Motor neuron (in vitro differentiated cells): Measurements from ENCODE around the gene CLASP1. TPM values are rescaled to one million over a fixed set of nuclear protein-coding genes. Genes with fewer than 3 reads are reported as not detected.

ENCODE experiments used
- ATAC-seq, 8 experiments: fragments of 200-7000 bp; cut with Tn5 transposase; replicated peaks in 6 of 8; 2 replicates each; pipeline ENCODE4 v1.8.0; 2021; ENCODE audit warnings: mild to moderate bottlenecking in 8 of 8, moderate library complexity in 8 of 8
- H3K27ac ChIP-seq, 2 donors: fragments of 250-450 bp; sonication (Bioruptor Pico); 2 replicates each; pipeline ENCODE4 v1.9.0; 2021; ENCODE audit warnings: antibody characterized with exemption in 2 of 2, mild to moderate bottlenecking in 2 of 2, moderate library complexity in 1 of 2
- H3K4me1 ChIP-seq, 2 donors: fragments of 250-450 bp; sonication (Bioruptor Pico); replicated peaks in 1 of 2; 2 replicates each; pipeline ENCODE4 v1.6.1; 2021; ENCODE audit warnings: antibody characterized with exemption in 2 of 2, mild to moderate bottlenecking in 2 of 2, moderate library complexity in 1 of 2
- H3K4me3 ChIP-seq, 5 donors: fragments of 250-450 bp; sonication (Bioruptor Pico); 2 replicates each; pipeline ENCODE4 v1.9.0; 2021; ENCODE audit warnings: antibody characterized with exemption in 5 of 5, mild to moderate bottlenecking in 5 of 5, moderate library complexity in 4 of 5
- WGBS, 10 experiments: fragments of 450-650 bp; shearing (Covaris generic); methylation state at CpG; one replicate each; pipeline ENCODE4 v1.0.0; 2022; 5-methylcytosine and 5-hydroxymethylcytosine counted together
- in situ Hi-C, 9 experiments: fragments of 400-800 bp; cut with MboI; loops; one replicate each; pipeline ENCODE4 v1.15.0; 2021; ENCODE audit warnings: low sequenced_read_pairs in 9 of 9, low pct_unique_long_range_greater_than_20kb in 2 of 9; ENCODE audit not compliant: unreplicated experiment in 9 of 9
- total RNA-seq, 8 experiments: library from RNA; unstranded; fragments of 300-600 nt; gene quantifications; 2 replicates each; pipeline versions ENCODE4 v1.2.3 to v1.2.4, GENCODE V29; 2022

CLASP1 gene
- total RNA-seq, 8 experiments from 2014 or later: 36.3 to 66.7 (median 54.6) TPM

DNA sequence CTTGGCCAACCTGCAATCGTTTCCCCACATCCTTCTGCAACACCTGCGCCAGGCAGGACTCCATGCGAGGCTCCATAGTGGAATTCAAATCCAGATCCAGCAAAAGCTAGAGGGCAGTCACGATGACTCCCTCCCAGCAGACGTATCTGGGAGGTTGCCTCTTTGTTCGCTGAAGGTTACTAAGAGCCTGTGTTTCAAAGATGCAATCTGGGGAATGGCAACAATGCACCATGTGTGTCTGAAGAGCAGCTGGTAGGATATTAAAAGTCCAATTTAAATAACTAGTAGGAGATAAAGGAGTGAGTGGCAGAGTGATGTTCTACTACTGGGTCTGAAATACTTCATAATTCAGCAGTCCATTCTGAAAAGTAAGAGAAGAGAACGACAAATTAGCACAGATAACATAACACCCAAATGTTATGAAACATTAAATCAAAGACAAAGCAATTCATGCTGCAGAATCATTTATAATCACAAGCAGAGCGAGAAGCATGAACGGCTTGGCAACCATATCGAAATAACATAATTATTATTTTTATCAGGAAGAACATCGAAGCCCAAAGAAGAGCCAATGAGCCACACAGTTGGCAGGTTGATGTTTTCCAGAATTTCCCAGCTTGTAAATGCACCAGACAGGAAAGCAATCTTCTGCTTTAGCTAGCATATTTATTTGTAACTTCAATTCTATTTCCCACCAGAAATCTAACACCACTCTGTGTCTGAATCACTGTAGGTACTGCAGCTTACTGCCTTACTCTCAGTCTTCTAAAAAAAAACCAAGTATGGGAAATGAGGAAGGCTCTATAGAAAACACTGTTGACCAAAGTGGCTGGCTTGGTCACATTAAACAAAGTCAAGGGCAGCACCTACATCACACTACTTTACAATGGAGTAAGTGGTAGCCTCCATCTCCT is 43.2 kb downstream of the CLASP1 start:
- ATAC-seq: peak in 1 of 8 experiments; percentile 65
- 39 to 100% (median 89%) methylated on average over 1 to 11 of the region's 11 CpGs for WGBS, 10 experiments
- no peak overlapping the region for H3K27ac ChIP-seq
- no peak overlapping the region for H3K4me3 ChIP-seq
- in situ Hi-C loops: loop anchor here in 1 of 9 experiments (25.0 kb wide), 1 partner anchor 106 kb away; no protein-coding TSS in a partner anchor
- no peaks in the 10 kb centered on the region for H3K4me1 ChIP-seq

DNA sequence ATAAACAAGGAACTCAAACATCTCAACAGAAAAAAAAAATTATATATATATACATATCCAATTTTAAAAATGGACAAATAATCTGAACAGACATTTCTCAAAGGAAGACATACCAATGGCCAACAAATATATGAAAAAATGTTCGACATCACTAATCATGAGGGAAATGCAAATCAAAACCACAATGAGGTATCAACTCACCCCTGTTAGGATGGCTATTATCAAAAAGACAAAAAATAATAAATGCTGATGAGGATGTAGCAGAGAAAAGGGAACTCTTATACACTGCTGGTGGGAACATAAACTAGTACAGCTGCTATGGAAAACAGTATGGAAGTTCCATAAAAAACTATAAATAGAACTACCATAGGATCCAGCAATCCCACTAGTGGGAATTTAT is 46.1 kb downstream of the CLASP1 start:
- in situ Hi-C loops: loop anchor here in 1 of 9 experiments (25.0 kb wide), 1 partner anchor 109 kb away; no protein-coding TSS in a partner anchor
- Histone ChIP-seq H3K4me1 (peaks cover 0 to 1% of the 10 kb centered on the region in 2 donors), H3K4me3 (no peak overlapping the region), H3K27ac (no peak overlapping the region)
- 85 to 100% (median 100%) methylated on average over 1 of the region's 1 CpG; no CpG with 5 or more reads in 1 of the 10 experiments for WGBS, 10 experiments
- ATAC-seq: no peak

DNA sequence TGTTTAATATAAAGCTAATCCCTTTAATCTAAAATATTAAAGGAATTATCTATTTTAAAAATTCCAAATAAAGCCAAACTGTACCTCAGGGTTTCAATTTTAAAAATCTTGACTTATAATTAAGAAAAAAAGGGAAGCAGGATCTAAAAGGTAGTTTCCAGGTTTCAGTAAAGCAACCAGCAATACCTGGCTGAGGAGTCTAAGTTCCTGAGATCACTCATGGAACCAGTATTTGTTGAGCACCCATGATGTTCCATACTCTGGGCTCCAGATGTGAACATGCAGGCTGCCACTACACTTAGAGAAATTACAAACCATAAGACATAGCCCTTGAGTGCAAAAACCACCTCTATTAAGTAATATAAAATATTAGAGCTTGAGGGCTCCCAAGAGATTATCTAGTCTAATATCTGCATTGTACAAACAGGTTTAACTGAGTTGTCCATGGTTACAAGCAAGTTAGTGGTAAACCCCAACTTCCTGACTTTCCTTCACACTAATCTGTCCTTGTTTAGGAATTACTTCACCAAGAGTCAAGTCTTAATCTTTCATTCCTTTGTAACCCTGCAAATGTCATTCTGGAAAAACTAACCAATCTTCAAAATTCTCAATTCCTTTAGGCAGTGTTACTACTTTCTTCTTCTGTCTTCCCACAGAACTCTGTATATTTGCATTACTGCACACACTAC is 49.2 kb downstream of the CLASP1 start:
- ATAC-seq: no peak
- Histone ChIP-seq H3K4me1 (peaks cover 2 to 19% of the 10 kb centered on the region in 2 donors), H3K4me3 (no peak overlapping the region), H3K27ac (no peak overlapping the region)
- in situ Hi-C loops: loop anchor here in 1 of 9 experiments (25.0 kb wide), 1 partner anchor 112 kb away; no protein-coding TSS in a partner anchor

DNA sequence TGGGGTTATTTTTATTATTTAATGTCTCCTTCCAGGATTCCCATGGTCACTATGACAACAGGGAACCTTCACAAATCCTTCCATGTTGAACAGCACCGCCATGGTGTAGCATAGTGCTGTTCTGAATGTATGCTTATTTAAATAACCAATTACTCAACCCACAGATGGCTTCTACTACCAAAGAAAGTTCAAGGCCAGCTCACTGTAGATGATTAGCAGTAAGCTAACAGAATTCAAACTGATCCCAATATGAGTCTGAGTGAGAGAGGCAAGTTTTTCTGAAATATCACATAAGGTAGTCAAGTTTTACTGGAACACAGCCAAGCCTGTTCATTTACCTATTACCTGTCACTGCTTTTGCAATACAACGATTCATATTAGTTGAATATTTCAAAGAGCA is 51.2 kb downstream of the CLASP1 start:
- Histone ChIP-seq H3K4me1 (peaks cover 2 to 21% of the 10 kb centered on the region in 2 donors), H3K4me3 (no peak overlapping the region), H3K27ac (no peak overlapping the region)
- WGBS, 10 experiments: 80 to 100% (median 93%) methylated on average over 1 to 2 of the region's 2 CpGs; no CpG with 5 or more reads in 2 of the 10 experiments
- in situ Hi-C loops: no loop called here
- ATAC-seq: no peak

DNA sequence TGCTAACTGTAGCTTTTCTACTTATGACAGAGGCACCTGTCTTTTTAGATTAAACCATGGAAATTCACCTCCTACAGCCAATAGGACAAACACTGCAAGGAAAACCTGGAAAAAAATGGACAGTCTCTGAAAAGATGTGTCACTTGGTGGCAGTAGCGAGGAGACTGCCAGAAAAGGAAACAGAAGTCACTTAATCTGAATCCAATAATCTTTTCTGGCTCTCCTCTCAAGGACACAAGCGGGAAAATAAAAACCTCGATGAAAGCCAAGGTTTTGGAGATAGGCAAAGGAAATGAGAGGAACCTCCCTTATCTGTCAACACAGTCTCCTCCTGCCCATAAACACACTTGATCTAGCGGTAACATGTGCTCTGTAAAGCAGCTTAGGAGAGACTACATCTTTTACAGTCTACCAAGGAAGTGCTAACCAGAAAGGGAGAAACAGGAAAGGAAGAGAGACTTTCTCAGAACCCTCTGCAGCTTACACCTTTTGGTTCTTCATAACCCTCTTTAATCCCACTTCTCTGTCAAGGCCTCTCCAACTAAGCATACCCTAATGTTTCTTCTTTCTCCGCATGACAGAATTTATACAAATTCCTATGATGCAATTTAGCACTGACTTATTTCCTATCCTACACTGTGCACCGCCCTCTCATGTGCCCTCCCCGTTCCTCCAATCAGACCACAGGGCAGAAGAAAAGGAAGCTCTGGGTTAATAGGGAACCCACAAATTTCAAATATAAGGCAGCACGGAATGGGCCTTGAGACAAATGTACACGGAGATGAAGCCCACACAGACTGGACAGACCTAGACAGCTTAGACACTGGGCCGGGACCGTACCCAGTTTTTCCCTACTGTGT is 52.8 kb downstream of the CLASP1 start:
- peak overlapping the region in 1 of 2 donors; percentile 69 for H3K27ac ChIP-seq
- ATAC-seq: peak; percentile 43 to 95 (median 76)
- no peak overlapping the region for H3K4me3 ChIP-seq
- H3K4me1 ChIP-seq: peaks cover 2 to 21% of the 10 kb centered on the region in 2 donors
- in situ Hi-C loops: no loop called here
- 20 to 81% (median 53%) methylated on average over 2 to 9 of the region's 11 CpGs for WGBS, 10 experiments

DNA sequence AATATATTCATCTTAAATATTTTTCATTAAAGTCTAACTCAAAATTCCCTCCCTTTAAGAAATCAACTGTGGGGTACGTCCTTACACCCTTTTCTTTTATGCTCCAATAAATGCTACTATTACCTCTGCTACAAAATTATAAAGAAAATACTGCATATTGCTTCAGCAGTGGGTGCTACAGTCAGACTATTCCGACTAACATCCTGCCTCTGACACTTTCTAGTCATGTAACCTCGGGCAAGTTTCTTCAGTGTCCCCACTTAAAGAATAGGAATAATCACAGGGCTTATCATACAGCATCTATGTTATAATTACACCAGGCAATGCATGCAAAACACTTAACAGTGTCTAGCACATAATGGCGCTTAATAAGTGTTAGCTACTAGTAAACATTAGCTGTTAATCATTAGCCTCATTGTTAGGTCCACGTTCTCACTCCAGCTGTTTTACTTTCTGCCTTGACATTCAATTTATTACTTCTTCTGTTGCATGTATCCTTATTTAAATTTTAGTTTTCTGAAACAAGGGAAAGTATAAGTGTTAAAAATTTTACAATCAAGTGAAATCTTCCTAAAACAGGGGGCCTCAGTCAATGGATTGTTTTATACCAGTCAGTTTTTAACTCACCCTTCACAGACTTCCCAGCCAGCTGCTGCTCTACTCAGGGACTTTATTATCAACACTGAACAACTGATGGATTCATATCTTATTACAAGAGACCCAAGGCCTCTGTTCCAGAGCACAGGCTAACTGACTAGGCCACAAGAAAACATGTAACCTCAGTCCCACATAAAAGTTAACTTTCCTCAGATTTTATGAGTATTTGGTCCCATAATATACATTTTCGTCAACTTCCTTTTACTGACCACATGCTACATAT is 54.0 kb downstream of the CLASP1 start:
- in situ Hi-C loops: no loop called here

DNA sequence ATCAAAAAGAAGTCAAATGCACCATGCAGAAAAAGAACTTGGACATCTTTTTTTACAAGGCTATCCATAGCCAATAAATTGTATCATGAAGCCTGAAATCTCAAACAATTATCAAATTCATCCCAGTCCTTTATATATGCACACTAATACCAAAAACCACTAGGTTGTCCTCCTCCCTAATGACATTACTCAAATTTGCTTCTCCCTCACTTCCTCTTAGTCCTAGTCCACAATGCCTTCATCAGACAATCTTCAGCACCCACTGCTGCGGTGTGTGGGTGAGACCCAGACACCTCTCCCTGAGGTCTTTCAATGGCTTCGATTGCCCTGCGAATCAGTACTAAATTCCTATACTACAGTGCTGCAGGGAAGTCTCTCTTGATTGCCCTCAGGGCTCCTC is 58.1 kb downstream of the CLASP1 start:
- in situ Hi-C loops: no loop called here
- peaks cover 0 to 10% of the 10 kb centered on the region in 2 donors for H3K4me1 ChIP-seq
- 82 to 100% (median 100%) methylated on average over 1 to 3 of the region's 3 CpGs; no CpG with 5 or more reads in 4 of the 10 experiments for WGBS, 10 experiments
- no peak overlapping the region for H3K4me3 ChIP-seq
- no peak for ATAC-seq
- no peak overlapping the region for H3K27ac ChIP-seq

More for the DNA sequence above, 54.0 kb downstream of the CLASP1 start:
- Histone ChIP-seq H3K27ac (no peak overlapping the region), H3K4me1 (peaks cover 2 to 21% of the 10 kb centered on the region in 2 donors), H3K4me3 (no peak overlapping the region)
- no peak for ATAC-seq
- WGBS, 10 experiments: 45 to 88% (median 70%) methylated on average over 2 to 6 of the region's 6 CpGs

DNA sequence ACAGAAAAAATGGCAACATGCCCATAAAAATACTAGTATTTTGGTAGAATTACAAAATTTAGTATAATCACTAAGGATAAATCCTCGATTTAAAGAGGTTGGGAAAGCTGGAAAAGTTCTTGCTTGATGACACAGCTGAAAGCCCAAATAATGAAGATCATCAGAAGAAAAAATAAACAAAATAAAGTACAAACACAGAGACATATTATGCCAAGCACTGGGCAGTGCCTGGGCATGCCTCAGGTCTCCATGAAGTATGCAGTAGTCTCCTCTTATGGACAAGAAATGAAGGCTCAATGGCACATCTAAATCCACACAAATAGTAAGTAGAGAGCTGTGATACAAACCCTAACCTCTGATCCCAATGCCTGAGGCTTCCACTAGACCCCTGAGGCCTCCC is 60.9 kb downstream of the CLASP1 start:
- no peak overlapping the region for H3K4me3 ChIP-seq
- no peaks in the 10 kb centered on the region for H3K4me1 ChIP-seq
- in situ Hi-C loops: no loop called here
- 18 to 100% (median 75%) methylated on average over 1 of the region's 1 CpG; no CpG with 5 or more reads in 3 of the 10 experiments for WGBS, 10 experiments
- H3K27ac ChIP-seq: no peak overlapping the region
- no peak for ATAC-seq

DNA sequence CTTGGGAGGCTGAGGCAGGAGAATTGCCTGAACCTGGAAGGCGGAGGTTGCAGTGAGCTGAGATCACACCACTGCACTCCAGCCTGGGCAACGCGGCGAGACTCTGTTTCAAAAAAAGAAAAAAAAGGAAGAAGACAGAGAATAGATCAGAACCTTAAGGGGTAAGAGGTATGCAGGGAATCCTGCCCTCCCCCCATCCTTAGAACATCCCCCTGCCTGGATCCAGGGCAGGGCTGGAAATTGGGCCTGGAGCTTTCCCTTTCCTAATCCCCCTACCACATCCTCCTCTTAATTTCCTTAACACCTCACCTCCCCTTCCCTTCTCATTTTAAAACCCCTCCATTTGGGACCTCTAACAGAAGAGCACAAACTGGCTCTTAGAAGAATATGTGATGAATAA is 62.1 kb downstream of the CLASP1 start:
- 93 to 100% (median 100%) methylated on average over 1 to 4 of the region's 4 CpGs; no CpG with 5 or more reads in 2 of the 10 experiments for WGBS, 10 experiments
- in situ Hi-C loops: no loop called here
- H3K27ac ChIP-seq: no peak overlapping the region
- no peak overlapping the region for H3K4me3 ChIP-seq
- ATAC-seq: no peak
- H3K4me1 ChIP-seq: no peaks in the 10 kb centered on the region

DNA sequence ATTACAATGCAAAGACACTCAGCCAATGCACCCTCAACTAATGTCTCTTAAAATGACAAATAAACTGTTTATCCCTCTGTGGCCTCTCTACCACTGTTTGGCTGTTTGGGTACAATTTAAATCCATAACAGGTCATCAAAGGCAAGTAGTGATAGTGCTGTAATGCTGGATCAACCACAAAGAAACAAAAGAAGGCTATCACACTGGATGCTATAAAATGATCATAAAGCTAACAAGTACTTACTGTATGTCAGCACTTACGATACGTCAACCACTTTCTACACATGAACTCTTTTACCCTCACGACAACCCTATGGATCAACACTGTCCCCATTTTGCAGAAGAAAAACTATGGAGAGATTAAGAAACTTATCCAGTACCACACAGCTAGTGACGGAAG is 64.5 kb downstream of the CLASP1 start:
- in situ Hi-C loops: no loop called here
- Histone ChIP-seq H3K4me1 (peaks cover 0 to 8% of the 10 kb centered on the region in 2 donors), H3K27ac (no peak overlapping the region), H3K4me3 (no peak overlapping the region)
- 78 to 100% (median 100%) methylated on average over 1 to 4 of the region's 4 CpGs; no CpG with 5 or more reads in 1 of the 10 experiments for WGBS, 10 experiments
- no peak for ATAC-seq

DNA sequence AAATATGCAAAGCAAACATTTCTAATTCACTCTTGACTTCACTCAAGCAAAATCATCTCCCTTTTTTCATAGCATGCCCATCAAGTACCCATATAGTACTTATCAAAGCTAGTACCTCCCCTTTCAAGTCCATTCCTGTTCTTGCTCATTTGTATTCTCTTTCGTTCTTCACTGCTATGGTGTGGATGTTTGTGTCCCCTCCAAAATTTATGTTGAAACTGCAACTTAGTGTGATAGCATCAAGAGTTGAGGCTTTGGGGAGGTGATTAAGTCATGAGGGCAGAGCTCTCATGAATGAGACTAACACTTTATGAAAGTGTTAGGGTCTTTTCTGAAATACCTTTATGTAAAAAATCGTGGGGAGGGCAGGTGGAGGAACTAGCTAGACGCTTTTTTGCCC is 65.7 kb downstream of the CLASP1 start:
- 80 to 100% (median 86%) methylated on average over 1 to 3 of the region's 3 CpGs; no CpG with 5 or more reads in 1 of the 10 experiments for WGBS, 10 experiments
- in situ Hi-C loops: no loop called here

DNA sequence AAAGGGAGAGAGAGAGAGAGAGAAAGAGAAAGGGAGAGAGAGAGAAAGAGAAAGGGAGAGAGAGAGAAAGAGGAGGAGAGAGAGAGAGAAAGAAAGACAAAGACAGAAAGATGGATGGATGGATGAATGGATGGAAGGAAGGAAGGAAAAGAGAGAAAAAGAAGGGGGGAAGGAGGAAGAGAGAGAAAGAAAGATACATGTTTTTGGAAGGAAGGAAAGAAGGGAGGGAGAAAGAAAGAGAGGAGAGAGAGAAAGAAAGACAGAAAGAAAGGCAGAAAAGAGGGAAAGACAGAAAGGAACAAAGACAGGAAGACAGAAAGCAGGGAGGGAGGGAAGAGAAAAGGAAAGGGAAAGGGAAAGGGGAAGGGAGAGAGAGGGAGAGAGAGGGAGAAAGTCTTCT is 67.0 kb downstream of the CLASP1 start:
- in situ Hi-C loops: no loop called here

More for the DNA sequence above, 65.7 kb downstream of the CLASP1 start:
- no peak overlapping the region for H3K27ac ChIP-seq
- H3K4me3 ChIP-seq: no peak overlapping the region
- peaks cover 3 to 14% of the 10 kb centered on the region in 2 donors for H3K4me1 ChIP-seq
- no peak for ATAC-seq

More for the DNA sequence above, 67.0 kb downstream of the CLASP1 start:
- Histone ChIP-seq H3K27ac (no peak overlapping the region), H3K4me3 (no peak overlapping the region), H3K4me1 (peaks cover 3 to 14% of the 10 kb centered on the region in 2 donors)
- ATAC-seq: no peak
